Suppressor macrophage treated with lipopolysaccharide for 4 hours (primary cell): ENCODE measurements around the gene PYGM.
A peak's percentile ranks its signal among the peaks of the same experiment; 100 is the strongest.

ENCODE experiments used
- DNase-seq: peaks from one replicate; pipeline ENCODE4 v3.0.0-alpha.2; 2020

Gene PYGM

GRCh38 chr11:64790205-64791095, 30.7 kb upstream of the PYGM start:
- no peak for DNase-seq

GRCh38 chr11:64789331-64790204, 29.8 kb upstream of the PYGM start:
- no peak for DNase-seq

GRCh38 chr11:64788321-64789215, 28.8 kb upstream of the PYGM start:
- DNase-seq = no peak

GRCh38 chr11:64787526-64788320, 27.9 kb upstream of the PYGM start:
- peak; percentile 69 for DNase-seq

GRCh38 chr11:64786308-64786707, 26.5 kb upstream of the PYGM start:
- no peak for DNase-seq

GRCh38 chr11:64784813-64785581, 25.2 kb upstream of the PYGM start:
- DNase-seq = no peak

GRCh38 chr11:64778473-64779298, 18.9 kb upstream of the PYGM start, which contains the start of gene SF1:
SF1 (minus strand) TSS chr11:64778542; CDS start chr11:64778392, 150 bp downstream.
- peak; percentile 100 for DNase-seq

GRCh38 chr11:64778223-64778472, 18.4 kb upstream of the PYGM start:
- DNase-seq = no peak

- peak; percentile 94 for DNase-seq
Observed at GRCh38 chr11:64777449-64778222, 17.9 kb upstream of the PYGM start.

GRCh38 chr11:64776875-64777274, 17.1 kb upstream of the PYGM start:
- DNase-seq = no peak

- no peak for DNase-seq
Observed at GRCh38 chr11:64776425-64776824, 16.7 kb upstream of the PYGM start.

- no peak for DNase-seq
Observed at GRCh38 chr11:64774144-64774543, 14.4 kb upstream of the PYGM start.

- peak; percentile 70 for DNase-seq
Observed at GRCh38 chr11:64772303-64773018, 12.7 kb upstream of the PYGM start.

GRCh38 chr11:64771861-64772260, 12.1 kb upstream of the PYGM start:
- peak; percentile 62 for DNase-seq

- no peak for DNase-seq
Observed at GRCh38 chr11:64770120-64770519, 10.3 kb upstream of the PYGM start.

- DNase-seq = no peak
Observed at GRCh38 chr11:64769283-64769682, 9.5 kb upstream of the PYGM start.

- no peak for DNase-seq
Observed at GRCh38 chr11:64768300-64768694, 8.5 kb upstream of the PYGM start.

GRCh38 chr11:64767344-64768299, 7.8 kb upstream of the PYGM start:
- peak; percentile 86 for DNase-seq
